Measurements from ENCODE around the gene HACD4. TPM values are rescaled to one million over a fixed set of nuclear protein-coding genes. Genes with fewer than 3 reads are reported as not detected.

HACD4 gene
- total and polyA plus RNA-seq, 2 experiments from 2014 or later, result 1.7 to 2.5 TPM

DNA sequence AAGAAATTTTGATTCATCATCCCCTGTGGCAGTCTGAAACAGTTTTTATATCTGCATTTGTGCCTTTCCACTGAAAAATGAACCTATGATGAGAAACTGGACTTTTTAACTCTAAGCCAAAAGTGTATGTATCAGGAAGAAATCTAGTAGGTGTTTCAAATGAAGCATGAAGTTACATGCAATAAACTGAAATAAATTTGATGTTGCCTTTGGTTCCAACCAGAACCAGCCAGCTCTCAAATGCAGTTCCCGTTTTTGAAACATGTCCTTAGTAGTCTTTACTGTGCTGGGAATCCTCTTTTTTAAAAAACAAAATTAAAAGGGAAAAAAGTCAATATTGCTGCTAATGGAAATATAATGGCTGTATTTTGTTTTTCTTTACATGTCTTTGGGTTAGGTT is 43.9 kb downstream of the HACD4 start:
- no peaks in the 10 kb centered on the region for H3F3A ChIP-seq (replicated peaks; ENCODE audit: low read depth)
- Mint-ChIP-seq H3K4me1 (peaks cover 15% of the 10 kb centered on the region), H3K27ac (no peak overlapping the region), H3K4me3 (no peak overlapping the region), H3K9me3 (0 out of 3 replicates have a peak, but pooled peaks cover 2% of the 10 kb centered on the region), H3K27me3 (ENCODE audit: insufficient read depth, low read depth, poor library complexity) (peaks cover 4% of the 10 kb centered on the region), H3K36me3 (ENCODE audit: low read depth) (peaks cover 17% of the 10 kb centered on the region)
- TF ChIP-seq, protein P1, sequence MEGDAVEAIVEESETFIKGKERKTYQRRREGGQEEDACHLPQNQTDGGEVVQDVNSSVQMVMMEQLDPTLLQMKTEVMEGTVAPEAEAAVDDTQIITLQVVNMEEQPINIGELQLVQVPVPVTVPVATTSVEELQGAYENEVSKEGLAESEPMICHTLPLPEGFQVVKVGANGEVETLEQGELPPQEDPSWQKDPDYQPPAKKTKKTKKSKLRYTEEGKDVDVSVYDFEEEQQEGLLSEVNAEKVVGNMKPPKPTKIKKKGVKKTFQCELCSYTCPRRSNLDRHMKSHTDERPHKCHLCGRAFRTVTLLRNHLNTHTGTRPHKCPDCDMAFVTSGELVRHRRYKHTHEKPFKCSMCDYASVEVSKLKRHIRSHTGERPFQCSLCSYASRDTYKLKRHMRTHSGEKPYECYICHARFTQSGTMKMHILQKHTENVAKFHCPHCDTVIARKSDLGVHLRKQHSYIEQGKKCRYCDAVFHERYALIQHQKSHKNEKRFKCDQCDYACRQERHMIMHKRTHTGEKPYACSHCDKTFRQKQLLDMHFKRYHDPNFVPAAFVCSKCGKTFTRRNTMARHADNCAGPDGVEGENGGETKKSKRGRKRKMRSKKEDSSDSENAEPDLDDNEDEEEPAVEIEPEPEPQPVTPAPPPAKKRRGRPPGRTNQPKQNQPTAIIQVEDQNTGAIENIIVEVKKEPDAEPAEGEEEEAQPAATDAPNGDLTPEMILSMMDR (conservative IDR thresholded peaks at IDR 0.05; ENCODE audit: low read depth in 2 of 2), result no peak
- TF ChIP-seq ZNF114 (CRISPR knock-in tag; IDR thresholded peaks at IDR 0.05) (no peak), STAT1 (IDR thresholded peaks at IDR 0.05; ENCODE audit: unreplicated experiment) (no peak), CREB1 (CRISPR knock-in tag; IDR thresholded peaks at IDR 0.05; ENCODE audit: low read depth) (no peak), ZNF331 (CRISPR knock-in tag; IDR thresholded peaks at IDR 0.05; ENCODE audit: low read depth) (no peak), EZH2 (IDR thresholded peaks at IDR 0.05; ENCODE audit: low read depth, unreplicated experiment) (no peak), EZH2phosphoT487 (IDR thresholded peaks at IDR 0.05; ENCODE audit: unreplicated experiment) (no peak), NANOG (IDR thresholded peaks at IDR 0.05; ENCODE audit: borderline replicate concordance) (no peak), POLR2AphosphoS5 (IDR thresholded peaks at IDR 0.05; ENCODE audit: low read depth) (no peak)
- TF ChIP-seq, protein P2, sequence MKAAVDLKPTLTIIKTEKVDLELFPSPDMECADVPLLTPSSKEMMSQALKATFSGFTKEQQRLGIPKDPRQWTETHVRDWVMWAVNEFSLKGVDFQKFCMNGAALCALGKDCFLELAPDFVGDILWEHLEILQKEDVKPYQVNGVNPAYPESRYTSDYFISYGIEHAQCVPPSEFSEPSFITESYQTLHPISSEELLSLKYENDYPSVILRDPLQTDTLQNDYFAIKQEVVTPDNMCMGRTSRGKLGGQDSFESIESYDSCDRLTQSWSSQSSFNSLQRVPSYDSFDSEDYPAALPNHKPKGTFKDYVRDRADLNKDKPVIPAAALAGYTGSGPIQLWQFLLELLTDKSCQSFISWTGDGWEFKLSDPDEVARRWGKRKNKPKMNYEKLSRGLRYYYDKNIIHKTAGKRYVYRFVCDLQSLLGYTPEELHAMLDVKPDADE (IDR thresholded peaks at IDR 0.05), result no peak
- TF ChIP-seq, protein P3, sequence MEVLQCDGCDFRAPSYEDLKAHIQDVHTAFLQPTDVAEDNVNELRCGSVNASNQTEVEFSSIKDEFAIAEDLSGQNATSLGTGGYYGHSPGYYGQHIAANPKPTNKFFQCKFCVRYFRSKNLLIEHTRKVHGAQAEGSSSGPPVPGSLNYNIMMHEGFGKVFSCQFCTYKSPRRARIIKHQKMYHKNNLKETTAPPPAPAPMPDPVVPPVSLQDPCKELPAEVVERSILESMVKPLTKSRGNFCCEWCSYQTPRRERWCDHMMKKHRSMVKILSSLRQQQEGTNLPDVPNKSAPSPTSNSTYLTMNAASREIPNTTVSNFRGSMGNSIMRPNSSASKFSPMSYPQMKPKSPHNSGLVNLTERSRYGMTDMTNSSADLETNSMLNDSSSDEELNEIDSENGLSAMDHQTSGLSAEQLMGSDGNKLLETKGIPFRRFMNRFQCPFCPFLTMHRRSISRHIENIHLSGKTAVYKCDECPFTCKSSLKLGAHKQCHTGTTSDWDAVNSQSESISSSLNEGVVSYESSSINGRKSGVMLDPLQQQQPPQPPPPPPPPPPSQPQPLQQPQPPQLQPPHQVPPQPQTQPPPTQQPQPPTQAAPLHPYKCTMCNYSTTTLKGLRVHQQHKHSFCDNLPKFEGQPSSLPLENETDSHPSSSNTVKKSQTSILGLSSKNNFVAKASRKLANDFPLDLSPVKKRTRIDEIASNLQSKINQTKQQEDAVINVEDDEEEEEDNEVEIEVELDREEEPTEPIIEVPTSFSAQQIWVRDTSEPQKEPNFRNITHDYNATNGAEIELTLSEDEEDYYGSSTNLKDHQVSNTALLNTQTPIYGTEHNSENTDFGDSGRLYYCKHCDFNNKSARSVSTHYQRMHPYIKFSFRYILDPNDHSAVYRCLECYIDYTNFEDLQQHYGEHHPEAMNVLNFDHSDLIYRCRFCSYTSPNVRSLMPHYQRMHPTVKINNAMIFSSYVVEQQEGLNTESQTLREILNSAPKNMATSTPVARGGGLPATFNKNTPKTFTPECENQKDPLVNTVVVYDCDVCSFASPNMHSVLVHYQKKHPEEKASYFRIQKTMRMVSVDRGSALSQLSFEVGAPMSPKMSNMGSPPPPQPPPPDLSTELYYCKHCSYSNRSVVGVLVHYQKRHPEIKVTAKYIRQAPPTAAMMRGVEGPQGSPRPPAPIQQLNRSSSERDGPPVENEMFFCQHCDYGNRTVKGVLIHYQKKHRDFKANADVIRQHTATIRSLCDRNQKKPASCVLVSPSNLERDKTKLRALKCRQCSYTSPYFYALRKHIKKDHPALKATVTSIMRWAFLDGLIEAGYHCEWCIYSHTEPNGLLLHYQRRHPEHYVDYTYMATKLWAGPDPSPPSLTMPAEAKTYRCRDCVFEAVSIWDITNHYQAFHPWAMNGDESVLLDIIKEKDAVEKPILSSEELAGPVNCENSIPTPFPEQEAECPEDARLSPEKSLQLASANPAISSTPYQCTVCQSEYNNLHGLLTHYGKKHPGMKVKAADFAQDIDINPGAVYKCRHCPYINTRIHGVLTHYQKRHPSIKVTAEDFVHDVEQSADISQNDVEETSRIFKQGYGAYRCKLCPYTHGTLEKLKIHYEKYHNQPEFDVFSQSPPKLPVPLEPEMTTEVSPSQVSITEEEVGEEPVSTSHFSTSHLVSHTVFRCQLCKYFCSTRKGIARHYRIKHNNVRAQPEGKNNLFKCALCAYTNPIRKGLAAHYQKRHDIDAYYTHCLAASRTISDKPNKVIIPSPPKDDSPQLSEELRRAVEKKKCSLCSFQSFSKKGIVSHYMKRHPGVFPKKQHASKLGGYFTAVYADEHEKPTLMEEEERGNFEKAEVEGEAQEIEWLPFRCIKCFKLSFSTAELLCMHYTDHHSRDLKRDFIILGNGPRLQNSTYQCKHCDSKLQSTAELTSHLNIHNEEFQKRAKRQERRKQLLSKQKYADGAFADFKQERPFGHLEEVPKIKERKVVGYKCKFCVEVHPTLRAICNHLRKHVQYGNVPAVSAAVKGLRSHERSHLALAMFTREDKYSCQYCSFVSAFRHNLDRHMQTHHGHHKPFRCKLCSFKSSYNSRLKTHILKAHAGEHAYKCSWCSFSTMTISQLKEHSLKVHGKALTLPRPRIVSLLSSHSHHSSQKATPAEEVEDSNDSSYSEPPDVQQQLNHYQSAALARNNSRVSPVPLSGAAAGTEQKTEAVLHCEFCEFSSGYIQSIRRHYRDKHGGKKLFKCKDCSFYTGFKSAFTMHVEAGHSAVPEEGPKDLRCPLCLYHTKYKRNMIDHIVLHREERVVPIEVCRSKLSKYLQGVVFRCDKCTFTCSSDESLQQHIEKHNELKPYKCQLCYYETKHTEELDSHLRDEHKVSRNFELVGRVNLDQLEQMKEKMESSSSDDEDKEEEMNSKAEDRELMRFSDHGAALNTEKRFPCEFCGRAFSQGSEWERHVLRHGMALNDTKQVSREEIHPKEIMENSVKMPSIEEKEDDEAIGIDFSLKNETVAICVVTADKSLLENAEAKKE (CRISPR knock-in tag; IDR thresholded peaks at IDR 0.05), result no peak
- TF ChIP-seq, protein P4, sequence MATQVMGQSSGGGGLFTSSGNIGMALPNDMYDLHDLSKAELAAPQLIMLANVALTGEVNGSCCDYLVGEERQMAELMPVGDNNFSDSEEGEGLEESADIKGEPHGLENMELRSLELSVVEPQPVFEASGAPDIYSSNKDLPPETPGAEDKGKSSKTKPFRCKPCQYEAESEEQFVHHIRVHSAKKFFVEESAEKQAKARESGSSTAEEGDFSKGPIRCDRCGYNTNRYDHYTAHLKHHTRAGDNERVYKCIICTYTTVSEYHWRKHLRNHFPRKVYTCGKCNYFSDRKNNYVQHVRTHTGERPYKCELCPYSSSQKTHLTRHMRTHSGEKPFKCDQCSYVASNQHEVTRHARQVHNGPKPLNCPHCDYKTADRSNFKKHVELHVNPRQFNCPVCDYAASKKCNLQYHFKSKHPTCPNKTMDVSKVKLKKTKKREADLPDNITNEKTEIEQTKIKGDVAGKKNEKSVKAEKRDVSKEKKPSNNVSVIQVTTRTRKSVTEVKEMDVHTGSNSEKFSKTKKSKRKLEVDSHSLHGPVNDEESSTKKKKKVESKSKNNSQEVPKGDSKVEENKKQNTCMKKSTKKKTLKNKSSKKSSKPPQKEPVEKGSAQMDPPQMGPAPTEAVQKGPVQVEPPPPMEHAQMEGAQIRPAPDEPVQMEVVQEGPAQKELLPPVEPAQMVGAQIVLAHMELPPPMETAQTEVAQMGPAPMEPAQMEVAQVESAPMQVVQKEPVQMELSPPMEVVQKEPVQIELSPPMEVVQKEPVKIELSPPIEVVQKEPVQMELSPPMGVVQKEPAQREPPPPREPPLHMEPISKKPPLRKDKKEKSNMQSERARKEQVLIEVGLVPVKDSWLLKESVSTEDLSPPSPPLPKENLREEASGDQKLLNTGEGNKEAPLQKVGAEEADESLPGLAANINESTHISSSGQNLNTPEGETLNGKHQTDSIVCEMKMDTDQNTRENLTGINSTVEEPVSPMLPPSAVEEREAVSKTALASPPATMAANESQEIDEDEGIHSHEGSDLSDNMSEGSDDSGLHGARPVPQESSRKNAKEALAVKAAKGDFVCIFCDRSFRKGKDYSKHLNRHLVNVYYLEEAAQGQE (IDR thresholded peaks at IDR 0.05; ENCODE audit: unreplicated experiment), result no peak
- no peaks in the 10 kb centered on the region for H3K36me3 ChIP-seq (ENCODE audit: insufficient read depth)
- H3K9me2 ChIP-seq (ENCODE audit: insufficient read depth), result no peaks in the 10 kb centered on the region; the same call in 1 of the 2 replicates
- ATAC-seq, result no peak
- no peak overlapping the region for H3K4me2 ChIP-seq
- no peaks in the 10 kb centered on the region for H3K4me1 ChIP-seq (ENCODE audit: insufficient read depth)
- no peak for DNase-seq (ENCODE audit: low spot score)
- no peaks in the 10 kb centered on the region for H3K27me3 ChIP-seq (ENCODE audit: insufficient read depth)
- H3K27ac ChIP-seq (ENCODE audit: low read depth), result 0 out of 2 replicates have a peak overlapping the region, but pooled peaks have one; percentile 26
- no peaks in the 10 kb centered on the region for H3K79me2 ChIP-seq (replicated peaks; ENCODE audit: insufficient read depth)
- H3K4me3 ChIP-seq, result no peak overlapping the region
- H4K20me1 ChIP-seq (replicated peaks; ENCODE audit: insufficient read depth), result no peaks in the 10 kb centered on the region
- H2AFZ ChIP-seq, result no peak overlapping the region

Data from GM23338 (cell line).